ENCODE data around the gene NDUFS4.

DNA sequence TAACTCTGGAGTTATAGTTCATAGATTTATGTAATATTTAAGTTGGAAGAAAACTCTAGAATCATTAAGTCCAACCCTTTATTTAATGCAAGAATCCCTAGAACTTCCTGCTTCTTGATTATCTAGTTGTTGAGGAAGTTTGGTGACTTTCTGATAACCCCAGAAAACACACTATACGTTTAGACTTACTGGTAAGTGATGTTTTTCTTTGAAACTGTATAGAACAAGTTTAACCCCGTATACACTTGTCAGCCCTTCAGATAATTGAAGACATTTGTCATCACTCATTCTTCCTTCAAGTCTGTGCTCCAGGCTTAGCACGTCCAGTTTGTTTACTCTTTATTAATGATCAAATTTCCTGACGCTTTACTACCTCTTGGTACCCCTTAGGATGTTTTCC is 9.0 kb downstream of the NDUFS4 start:
- no peak for TF ChIP-seq EZH2 (IDR thresholded peaks at IDR 0.05; ENCODE audit: borderline replicate concordance)
- TF ChIP-seq, protein P1, sequence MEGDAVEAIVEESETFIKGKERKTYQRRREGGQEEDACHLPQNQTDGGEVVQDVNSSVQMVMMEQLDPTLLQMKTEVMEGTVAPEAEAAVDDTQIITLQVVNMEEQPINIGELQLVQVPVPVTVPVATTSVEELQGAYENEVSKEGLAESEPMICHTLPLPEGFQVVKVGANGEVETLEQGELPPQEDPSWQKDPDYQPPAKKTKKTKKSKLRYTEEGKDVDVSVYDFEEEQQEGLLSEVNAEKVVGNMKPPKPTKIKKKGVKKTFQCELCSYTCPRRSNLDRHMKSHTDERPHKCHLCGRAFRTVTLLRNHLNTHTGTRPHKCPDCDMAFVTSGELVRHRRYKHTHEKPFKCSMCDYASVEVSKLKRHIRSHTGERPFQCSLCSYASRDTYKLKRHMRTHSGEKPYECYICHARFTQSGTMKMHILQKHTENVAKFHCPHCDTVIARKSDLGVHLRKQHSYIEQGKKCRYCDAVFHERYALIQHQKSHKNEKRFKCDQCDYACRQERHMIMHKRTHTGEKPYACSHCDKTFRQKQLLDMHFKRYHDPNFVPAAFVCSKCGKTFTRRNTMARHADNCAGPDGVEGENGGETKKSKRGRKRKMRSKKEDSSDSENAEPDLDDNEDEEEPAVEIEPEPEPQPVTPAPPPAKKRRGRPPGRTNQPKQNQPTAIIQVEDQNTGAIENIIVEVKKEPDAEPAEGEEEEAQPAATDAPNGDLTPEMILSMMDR (IDR thresholded peaks at IDR 0.05; ENCODE audit: poor library complexity), result no peak
